Tibial nerve (tissue), 4 donors: ENCODE data around the gene GAK. TPM values are rescaled to one million over a fixed set of nuclear protein-coding genes. Genes with fewer than 3 reads are reported as not detected.

Source experiments
- DNase-seq, 2 donors: peaks; one replicate each; pipeline ENCODE4 v3.0.0-alpha.2; 2019; ENCODE audit warnings: low spot score in 2 of 2
- H3K27ac ChIP-seq, 4 donors: fragments of 200-600 bp; sonication (generic) in 3 of 4; one replicate each; pipeline ENCODE4 v1.5.1; 2017 to 2019; ENCODE audit warnings: mild to moderate bottlenecking in 1 of 4
- H3K27me3 ChIP-seq, 2 donors: fragments of 200-600 bp; sonication (generic) in 1 of 2; one replicate each; pipeline versions ENCODE4 v1.5.1 to v1.6.0; 2017 to 2019
- H3K36me3 ChIP-seq, 3 donors: fragments of 200-600 bp; sonication (generic); one replicate each; pipeline ENCODE4 v1.5.1; 2018 to 2019
- H3K4me1 ChIP-seq, 4 donors: fragments of 200-600 bp; sonication (generic) in 3 of 4; one replicate each; pipeline ENCODE4 v1.5.1; 2017 to 2019
- H3K4me3 ChIP-seq, 4 donors: fragments of 200-600 bp; sonication (generic) in 3 of 4; one replicate each; pipeline ENCODE4 v1.5.1; 2017 to 2019; ENCODE audit warnings: mild to moderate bottlenecking in 1 of 4, moderate library complexity in 1 of 4
- H3K9me3 ChIP-seq, 4 donors: fragments of 200-600 bp; sonication (generic) in 3 of 4; one replicate each; pipeline ENCODE4 v1.5.1; 2017 to 2019
- EP300 ChIP-seq, 2 donors: sonication (generic); formaldehyde crosslinking; IDR thresholded peaks; one replicate each; pipeline ENCODE4 v1.6.1; 2017; ENCODE audit warnings: antibody characterized with exemption in 2 of 2, mild to moderate bottlenecking in 1 of 2
- POLR2A ChIP-seq, 2 donors: fragments of 450-650 bp; IDR thresholded peaks; one replicate each; pipeline ENCODE4 v1.6.1; 2017; ENCODE audit warnings: antibody characterized with exemption in 2 of 2, mild to moderate bottlenecking in 2 of 2, moderate library complexity in 2 of 2
- WGBS, 2 donors: methylation state at CpG; one replicate each; pipeline ENCODE4 v1.1.5; 2018; 5-methylcytosine and 5-hydroxymethylcytosine counted together
- total RNA-seq, 4 donors: library from RNA; depleted of rRNA; stranded (reverse); fragments of >200 nt; gene quantifications; one replicate each; pipeline ENCODE4 v1.1.0, GENCODE V29; 2016
- TF ChIP-seq, protein P1 (sequence below), 5 experiments: fragments of 200-600 bp in 3 of 5; fragments of 450-650 bp in 2 of 5; sonication (generic) in 3 of 5; IDR thresholded peaks; one replicate each; pipeline ENCODE4 v1.5.1; 2016 to 2019; ENCODE audit warnings: antibody characterized with exemption in 5 of 5, mild to moderate bottlenecking in 3 of 5, moderate library complexity in 2 of 5

GAK gene
- total RNA-seq, 4 donors from 2014 or later: 92.3 to 177 (median 127) TPM

DNA sequence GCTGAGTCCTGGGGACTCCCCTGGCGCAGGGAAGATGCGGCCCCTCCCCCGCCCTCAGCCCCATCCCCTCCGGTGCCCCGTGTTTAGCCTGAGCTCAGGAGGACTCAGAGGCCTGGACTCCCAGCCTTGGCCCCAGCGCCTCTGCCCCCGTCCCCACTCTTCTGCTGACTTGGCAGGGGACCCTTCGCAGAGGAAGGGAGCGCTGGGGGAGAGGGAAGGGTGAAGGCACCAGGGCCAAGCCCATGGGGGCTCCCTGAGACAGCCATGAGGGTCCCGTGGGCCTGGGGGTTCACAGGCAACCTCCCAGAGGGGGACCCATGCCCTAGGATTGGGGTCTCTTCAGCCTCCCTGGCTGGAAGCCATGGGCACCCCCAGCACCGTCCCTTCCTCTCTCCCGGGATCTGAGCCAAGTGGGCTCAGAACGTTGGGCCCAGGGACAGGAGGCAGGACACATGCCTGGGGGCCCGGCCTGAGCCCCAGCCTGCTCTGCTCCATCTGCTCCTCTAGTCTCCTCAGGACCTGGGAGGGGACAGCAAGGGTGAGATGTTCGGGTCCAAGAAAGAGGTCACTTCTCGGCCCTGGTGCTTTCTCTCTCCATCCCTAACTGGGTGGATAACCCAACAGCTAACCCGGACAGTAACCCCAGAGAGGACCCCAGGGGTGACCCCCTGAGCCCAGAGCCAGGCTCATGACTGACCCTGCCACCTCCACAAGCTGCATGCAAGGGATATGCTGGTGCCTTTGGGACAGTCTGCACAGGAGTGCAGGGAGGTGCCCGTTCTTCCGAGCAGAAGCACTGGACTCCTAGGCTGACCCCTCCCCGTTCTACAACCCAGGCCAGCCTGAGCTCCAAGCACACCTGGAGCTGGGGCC, 104.7 kb downstream of the GAK start:
- no peaks in the 10 kb centered on the region for H3K36me3 ChIP-seq
- 27 to 29% methylated on average over 15 to 17 of the region's 20 CpGs for WGBS, 2 donors
- peaks cover 0 to 23% (median 6%) of the 10 kb centered on the region in 4 donors for H3K4me1 ChIP-seq
- no peak for DNase-seq
- peaks cover 0 to 22% (median 0%) of the 10 kb centered on the region in 4 donors for H3K9me3 ChIP-seq
- peaks cover 0 to 80% of the 10 kb centered on the region in 2 donors for H3K27me3 ChIP-seq
- H3K4me3 ChIP-seq: no peak overlapping the region
- TF ChIP-seq POLR2A (IDR thresholded peaks at IDR 0.05): no peak
- TF ChIP-seq EP300 (IDR thresholded peaks at IDR 0.05): no peak
- TF ChIP-seq, protein P1, sequence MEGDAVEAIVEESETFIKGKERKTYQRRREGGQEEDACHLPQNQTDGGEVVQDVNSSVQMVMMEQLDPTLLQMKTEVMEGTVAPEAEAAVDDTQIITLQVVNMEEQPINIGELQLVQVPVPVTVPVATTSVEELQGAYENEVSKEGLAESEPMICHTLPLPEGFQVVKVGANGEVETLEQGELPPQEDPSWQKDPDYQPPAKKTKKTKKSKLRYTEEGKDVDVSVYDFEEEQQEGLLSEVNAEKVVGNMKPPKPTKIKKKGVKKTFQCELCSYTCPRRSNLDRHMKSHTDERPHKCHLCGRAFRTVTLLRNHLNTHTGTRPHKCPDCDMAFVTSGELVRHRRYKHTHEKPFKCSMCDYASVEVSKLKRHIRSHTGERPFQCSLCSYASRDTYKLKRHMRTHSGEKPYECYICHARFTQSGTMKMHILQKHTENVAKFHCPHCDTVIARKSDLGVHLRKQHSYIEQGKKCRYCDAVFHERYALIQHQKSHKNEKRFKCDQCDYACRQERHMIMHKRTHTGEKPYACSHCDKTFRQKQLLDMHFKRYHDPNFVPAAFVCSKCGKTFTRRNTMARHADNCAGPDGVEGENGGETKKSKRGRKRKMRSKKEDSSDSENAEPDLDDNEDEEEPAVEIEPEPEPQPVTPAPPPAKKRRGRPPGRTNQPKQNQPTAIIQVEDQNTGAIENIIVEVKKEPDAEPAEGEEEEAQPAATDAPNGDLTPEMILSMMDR (IDR thresholded peaks at IDR 0.05): no peak
- no peak overlapping the region for H3K27ac ChIP-seq

DNA sequence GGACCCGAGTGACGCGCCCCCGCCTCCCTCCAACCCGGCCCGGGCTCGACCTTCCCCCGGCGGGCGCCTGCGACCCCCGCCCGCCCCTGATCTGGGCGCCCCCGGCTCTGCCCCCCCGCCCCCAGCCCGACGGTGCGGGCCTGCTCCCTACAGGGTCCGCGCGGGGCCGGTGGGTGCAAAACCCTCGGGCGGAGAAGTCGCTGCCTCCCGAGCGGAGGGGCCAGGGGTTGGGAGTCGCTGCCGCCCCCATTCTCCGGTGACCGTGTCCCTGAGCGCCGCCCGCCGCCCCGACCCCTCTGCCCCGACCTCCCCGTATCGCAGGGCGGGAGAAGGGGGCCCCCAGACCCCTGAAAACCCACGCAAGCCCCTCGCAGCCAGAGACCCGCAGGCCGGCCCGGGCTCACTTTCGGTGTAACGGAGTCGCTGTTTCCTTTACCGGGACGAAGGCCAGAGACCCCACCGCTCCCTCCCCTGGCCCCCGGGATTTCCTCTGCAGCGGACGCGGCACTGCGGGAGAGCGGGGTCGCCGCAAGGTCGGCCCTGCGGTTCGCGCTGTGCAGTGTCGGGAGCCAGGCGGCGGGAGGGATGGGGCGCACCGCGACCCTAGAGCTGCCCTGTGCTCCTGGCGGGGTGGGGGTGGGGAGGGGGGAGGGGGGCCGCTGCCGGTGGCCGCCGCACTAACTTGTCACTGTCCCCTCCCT, 105.5 kb downstream of the GAK start:
- DNase-seq: no peak
- Histone ChIP-seq H3K4me1 (peaks cover 0 to 23% (median 6%) of the 10 kb centered on the region in 4 donors), H3K4me3 (peak overlapping the region in 1 of 4 donors; percentile 18), H3K36me3 (no peaks in the 10 kb centered on the region), H3K9me3 (peaks cover 0 to 14% (median 0%) of the 10 kb centered on the region in 4 donors), H3K27ac (no peak overlapping the region), H3K27me3 (peaks cover 0 to 88% of the 10 kb centered on the region in 2 donors)
- 0% methylated on average over 3 to 22 of the region's 75 CpGs for WGBS, 2 donors
- TF ChIP-seq EP300 (IDR thresholded peaks at IDR 0.05) (no peak), POLR2A (IDR thresholded peaks at IDR 0.05) (no peak)
- TF ChIP-seq, protein P1 (IDR thresholded peaks at IDR 0.05): no peak

DNA sequence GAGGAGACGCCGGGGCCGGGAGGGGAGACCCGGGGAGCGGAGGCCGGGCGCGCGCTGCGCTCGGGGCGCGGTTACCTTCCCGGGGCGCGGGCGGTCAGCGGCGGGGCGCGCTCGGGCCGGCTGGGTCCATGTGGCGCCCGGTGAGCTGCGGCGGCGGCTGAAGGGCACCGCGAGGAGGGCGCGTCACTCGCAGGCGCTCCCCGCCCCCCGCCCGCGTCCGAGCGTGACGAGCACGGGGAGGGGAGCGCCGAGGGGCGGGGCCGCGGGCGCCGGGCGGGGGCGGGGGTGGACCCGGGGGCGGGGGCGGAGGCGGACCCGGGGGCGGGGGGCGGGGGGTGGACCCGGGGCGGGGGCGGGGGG, 106.2 kb downstream of the GAK start, which contains the start of gene CPLX1:
Gene CPLX1, minus strand, starts transcription at position 159 of the 360 bp plus-strand sequence. CDS start 1,607 bp downstream, outside the sequence.
- H3K27ac ChIP-seq: no peak within 1 kb of the TSS
- H3K4me3 ChIP-seq: peak within 1 kb of the TSS in 2 of 4 donors; percentile 29 to 49
- H3K36me3 ChIP-seq: no peaks in the 10 kb centered on the region
- no peak for DNase-seq
- WGBS, 2 donors: 0 to 3% methylated on average over 14 to 15 of the region's 61 CpGs
- no peak for TF ChIP-seq EP300 (IDR thresholded peaks at IDR 0.05)
- TF ChIP-seq POLR2A (IDR thresholded peaks at IDR 0.05): no peak
- TF ChIP-seq, protein P1 (IDR thresholded peaks at IDR 0.05): no peak
- H3K9me3 ChIP-seq: peaks cover 0 to 7% (median 0%) of the 10 kb centered on the region in 4 donors
- H3K27me3 ChIP-seq: peaks cover 0 to 92% of the 10 kb centered on the region in 2 donors
- H3K4me1 ChIP-seq: peaks cover 0 to 23% (median 6%) of the 10 kb centered on the region in 4 donors

DNA sequence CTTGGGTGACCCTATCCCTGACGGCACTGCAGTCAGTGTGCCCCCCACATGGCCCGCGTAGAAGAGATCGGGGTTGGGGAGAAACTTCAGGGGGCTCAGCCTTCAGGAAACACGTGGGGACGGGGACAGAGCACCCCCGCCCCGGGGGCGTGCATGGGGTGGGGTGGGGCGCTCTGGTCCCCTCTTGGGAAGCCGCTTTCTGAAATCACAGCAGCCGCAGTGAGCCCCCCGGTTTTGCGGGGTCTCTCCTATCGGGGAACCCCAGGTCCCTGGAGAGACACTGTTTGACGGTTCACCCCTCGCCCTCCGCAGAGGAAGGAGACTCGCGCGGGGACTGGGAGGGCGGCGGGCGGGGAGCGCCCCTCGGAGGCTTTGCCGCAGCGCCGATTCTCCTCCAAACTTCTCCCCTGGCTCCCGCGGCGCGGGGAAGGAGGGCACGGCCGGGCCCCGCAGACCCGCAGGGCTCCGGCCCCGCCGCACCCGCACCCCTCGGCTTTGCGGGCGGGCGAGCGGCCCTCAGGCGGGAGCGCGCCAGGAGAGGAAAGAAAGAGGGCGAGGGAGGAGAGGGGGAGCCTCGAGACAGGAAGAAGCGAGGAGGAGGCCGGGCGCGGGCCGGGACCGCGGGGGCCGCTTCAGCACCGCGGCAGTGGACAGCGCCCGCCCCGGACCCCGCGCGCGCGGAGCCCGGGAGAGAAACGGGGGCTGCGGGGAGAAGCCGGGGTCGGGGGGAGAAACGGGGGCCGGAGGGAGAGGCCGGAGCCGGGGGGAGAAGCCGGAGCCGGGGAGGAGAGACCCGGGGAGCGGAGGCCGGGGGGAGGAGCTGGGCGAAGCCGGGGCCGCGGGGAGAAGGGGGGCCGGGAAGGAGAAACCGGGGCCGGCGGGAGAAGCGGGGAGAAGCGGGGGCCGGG, 106.8 kb downstream of the GAK start:
- TF ChIP-seq, protein P1 (IDR thresholded peaks at IDR 0.05): no peak
- TF ChIP-seq EP300 (IDR thresholded peaks at IDR 0.05) (no peak), POLR2A (IDR thresholded peaks at IDR 0.05) (no peak)
- no peak for DNase-seq
- peak overlapping the region in 2 of 4 donors; percentile 29 to 49 for H3K4me3 ChIP-seq
- H3K4me1 ChIP-seq: peaks cover 0 to 23% (median 6%) of the 10 kb centered on the region in 4 donors
- WGBS, 2 donors: 4 to 10% methylated on average over 13 to 73 of the region's 94 CpGs
- H3K27me3 ChIP-seq: peaks cover 0 to 92% of the 10 kb centered on the region in 2 donors
- H3K9me3 ChIP-seq: peaks cover 0 to 4% (median 0%) of the 10 kb centered on the region in 4 donors
- H3K27ac ChIP-seq: no peak overlapping the region
- no peaks in the 10 kb centered on the region for H3K36me3 ChIP-seq
